HG02623 (cell line): ENCODE data around the gene ACYP2.

Experiments used
- ATAC-seq: cut with Tn5 transposase; IDR thresholded peaks from one replicate; pipeline ENCODE4 v1.9.1; 2021; ENCODE audit warnings: moderate library complexity; ENCODE audit not compliant: unreplicated experiment

The ACYP2 gene

GRCh38 chr2:54149638-54150441 lies 34.4 kb downstream of the ACYP2 start:
- no peak for ATAC-seq

DNA sequence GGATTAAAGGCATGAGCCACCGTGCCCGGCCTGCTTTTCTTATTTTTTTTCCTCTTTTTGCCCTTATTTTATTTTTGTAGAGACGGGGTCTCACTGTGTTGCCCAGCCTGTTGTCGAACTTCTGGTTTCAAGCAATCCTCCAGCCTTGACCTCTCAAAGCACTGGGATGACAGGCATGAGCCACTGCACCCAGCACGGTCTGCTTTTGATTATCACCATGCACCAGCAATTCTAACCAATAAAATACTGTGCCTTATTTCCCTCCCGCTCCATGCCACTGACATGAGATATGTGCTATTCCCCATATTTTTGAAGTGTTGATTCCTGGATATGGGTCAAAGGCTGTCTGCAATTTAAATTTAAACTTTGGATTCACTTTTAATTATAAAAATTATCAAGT lies 42.9 kb downstream of the ACYP2 start:
- no peak for ATAC-seq

DNA sequence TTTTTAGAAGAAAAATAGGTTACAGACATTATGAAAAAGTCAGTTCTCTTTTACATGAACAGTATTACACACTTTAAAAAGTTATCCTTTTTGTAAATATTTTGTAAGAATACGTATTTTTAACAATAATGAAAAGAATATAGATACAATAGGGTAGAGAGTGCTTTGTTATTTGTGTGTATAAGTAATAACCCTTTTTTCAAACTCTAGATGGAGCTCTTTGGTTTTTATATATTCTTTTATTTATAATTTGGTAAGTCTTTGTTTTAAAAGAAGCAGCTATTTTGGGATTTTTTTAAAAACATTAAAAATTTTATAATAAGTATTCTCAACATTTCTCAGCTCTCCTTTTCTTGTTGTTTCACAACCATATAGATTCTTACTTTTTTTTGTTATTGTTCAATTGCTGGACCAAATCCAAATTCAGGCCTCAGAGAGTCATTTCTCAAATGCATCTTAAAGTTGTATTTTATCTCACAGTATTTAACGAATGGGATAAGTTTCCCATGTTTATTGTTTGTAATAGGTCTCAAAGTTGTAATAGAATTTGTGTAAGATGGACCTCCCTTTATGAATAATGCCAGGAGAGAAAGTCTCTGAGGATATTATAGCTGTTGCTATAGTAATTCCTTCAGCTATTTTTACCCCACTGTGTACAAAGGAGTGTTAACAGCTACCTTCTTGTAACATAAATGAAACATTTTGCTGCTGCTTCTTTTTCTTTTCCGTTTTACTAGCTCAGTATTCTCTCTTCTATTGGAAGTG lies 46.4 kb downstream of the ACYP2 start:
- ATAC-seq, result no peak

DNA sequence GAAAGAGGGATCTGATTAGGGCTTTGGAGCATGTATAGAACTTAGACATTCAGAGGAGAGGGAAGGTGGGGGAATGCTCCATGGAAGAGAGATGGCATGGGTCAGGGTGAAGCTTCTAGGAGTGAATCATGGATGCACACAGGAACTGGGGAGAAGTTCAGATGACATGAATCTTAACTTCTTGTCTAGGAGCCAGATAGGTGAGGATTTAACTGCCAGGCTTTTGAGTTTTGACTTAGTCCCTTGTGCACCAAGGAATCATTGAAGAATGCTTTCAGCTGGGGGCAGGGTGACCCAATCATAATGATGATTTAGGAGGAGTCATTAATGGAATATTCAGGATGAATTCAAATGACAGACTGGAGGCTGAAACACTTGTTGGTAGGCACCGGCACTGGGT lies 48.7 kb downstream of the ACYP2 start:
- ATAC-seq, result no peak

DNA sequence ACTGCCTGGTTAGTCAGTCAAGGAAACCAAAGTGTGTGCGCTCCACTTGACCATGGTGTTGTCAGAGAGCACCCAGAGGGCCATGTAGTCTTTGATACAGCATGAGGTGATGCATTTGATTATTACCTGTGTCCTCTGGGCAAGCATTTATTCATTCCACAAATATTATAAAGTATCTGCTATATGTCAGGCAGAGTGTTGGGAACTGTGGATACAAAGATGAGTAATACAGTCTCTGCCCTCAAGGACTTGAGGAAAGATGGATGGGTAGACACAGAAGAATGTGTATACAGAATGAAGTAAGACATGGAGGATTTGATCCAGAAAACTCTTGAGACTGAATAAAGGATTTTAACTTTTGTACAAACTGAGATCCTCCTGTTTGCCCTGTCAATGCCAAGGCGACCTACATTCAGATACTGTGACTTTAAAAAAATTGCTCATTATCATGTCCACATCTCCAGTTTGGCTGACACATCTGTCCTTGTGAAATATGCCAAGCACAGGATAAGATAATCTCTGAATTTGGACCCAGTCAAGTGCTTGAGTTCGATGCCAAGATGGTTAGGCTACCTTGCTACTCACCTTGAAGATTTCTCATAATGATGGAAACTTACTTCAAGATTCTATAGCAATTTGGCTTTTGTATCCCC lies 50.8 kb downstream of the ACYP2 start:
- ATAC-seq, result no peak

- ATAC-seq, result no peak
Observed at GRCh38 chr2:54176577-54176976, 61.2 kb downstream of the ACYP2 start.

- no peak for ATAC-seq
Observed at GRCh38 chr2:54183281-54183680, 67.9 kb downstream of the ACYP2 start.

- ATAC-seq, result no peak
Observed at GRCh38 chr2:54183972-54184371, 68.6 kb downstream of the ACYP2 start.

- ATAC-seq, result no peak
Observed at GRCh38 chr2:54185105-54185504, 69.7 kb downstream of the ACYP2 start.

DNA sequence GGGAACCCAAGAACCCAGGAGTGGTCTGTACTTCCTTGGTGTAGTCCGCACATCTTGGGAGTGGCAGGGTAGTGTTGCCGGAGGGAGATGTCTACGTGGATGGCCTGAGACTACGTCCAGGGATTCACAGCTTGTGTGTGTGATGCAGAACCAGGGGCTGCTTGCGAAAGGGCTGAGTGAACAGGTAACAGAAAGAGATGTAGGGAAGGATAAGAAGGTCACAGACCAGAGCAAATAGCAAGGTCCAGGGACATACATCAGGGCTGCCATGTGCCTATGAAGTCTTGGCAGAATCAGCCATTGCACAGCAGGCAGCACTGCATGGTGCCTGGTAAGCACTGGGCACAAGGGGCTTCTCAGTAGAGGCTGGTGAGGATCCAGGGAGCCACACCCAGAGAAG lies 71.9 kb downstream of the ACYP2 start:
- no peak for ATAC-seq

DNA sequence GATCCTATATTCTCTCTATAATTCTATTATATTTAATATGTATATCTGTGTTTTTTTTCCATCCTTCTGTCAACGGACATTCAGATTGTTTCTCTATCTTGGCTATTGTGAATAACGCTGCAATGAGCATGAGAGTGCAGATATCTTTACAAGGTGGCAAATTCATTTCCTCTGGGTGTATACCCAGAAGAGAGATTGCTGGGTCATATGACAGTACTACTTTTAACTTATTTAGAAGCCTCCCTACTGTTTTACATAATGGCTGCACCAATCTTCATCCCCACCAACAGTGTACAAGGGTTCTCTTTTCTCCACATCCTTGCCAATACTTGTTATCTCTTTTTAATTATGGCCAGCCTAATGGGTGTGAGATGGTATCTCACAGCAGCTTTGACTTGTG lies 74.1 kb downstream of the ACYP2 start:
- ATAC-seq, result no peak

DNA sequence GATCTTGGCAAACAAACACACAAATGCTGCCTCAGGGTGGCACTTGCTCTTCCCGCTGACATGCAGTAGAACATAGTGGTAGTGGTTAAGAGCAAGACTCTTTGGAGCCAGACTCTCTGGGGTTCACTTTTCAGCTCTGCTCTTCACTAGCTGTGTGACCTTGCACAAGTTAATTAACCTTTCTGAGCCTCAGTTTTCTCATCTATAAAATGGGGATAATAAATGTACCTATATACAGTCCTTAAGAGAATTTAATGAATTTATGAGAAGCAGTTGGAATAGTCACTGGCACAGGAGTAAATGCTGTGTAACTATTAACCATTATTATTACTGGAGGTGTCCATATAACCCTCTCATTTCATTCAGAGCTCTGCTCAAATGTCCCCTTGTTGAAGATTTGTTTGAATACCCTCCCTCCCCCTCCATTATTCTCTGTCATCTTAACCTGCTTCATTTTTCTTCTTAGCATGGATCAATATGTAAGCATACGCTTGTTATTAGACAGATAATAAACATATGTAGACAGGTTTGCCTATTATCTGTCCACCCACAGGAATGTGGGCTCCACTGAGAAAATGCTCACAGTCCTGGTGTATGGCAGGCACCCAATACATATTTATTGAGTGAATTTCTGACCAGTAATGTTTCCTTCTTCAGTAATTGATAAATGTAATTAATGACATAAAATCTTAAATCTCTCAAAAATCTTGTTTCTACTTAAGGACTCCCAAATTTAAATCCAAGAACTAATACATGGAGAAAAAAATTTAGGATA lies 76.1 kb downstream of the ACYP2 start:
- ATAC-seq, result no peak

GRCh38 chr2:54194761-54195750 lies 79.6 kb downstream of the ACYP2 start:
- ATAC-seq, result peak; percentile 61

GRCh38 chr2:54196646-54197045 lies 81.2 kb downstream of the ACYP2 start:
- no peak for ATAC-seq

DNA sequence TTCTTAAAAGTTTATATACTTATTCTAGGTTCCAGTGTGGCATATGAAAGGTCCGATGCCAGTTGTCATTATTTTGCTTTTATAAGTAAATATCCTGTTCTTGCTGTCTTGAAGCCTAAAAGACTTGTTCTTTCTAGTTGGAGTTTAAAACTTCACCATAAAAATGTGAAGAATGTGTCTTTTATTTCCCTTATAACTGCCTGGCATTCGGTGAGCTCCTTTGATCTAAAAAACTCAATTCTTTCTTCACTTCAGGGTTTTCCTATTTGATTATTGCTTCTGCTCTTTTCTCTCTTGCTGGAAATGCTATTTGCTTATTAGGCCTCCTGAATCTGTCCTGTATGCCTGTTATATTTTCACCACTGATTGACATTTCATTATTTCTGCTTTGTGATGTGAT lies 89.1 kb downstream of the ACYP2 start:
- ATAC-seq, result no peak

DNA sequence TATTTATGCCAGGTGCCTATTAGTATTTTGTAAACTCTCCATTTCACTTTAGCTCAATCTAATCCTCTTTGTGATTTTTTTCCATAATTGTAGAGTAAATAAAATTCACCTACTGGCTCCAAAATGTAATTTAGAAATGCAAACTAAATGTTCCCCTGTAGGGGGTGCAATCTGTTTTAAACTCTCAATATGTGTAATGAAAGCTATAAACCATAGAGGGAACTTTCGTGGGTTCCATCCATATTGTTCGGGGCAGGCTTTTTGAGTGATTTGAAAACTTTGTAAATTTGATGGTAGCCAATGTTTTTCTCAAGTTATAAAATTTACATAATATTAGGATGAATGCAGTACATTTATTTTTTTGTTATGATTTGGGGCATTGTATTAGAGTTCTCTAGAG lies 91.2 kb downstream of the ACYP2 start:
- no peak for ATAC-seq

DNA sequence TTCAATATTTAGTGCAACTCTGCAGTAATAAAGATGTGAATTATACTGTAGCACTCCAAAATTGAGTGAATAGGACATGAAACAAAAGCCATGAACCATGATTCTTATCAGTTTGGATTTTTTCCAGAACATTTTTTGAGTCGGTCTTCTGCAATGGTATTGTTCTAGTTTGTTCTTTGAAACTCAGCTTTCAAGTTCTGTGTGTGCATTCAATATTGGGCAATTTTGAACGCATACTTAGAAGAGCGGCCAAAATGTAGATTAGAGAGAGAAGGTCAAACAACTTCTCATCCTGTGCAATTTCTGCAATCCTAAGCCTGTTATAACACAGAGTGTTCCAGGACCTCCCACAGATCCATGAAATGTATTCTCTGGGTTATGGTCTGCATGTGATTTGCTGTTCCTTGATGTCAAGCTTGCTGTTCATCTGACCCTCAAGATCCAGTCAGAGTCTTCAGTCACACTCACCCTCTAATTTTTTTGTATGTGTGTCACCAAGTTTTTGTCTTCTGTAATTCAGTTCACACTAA lies 92.3 kb downstream of the ACYP2 start:
- no peak for ATAC-seq

- no peak for ATAC-seq
Observed at GRCh38 chr2:54208364-54209240, 93.2 kb downstream of the ACYP2 start.

DNA sequence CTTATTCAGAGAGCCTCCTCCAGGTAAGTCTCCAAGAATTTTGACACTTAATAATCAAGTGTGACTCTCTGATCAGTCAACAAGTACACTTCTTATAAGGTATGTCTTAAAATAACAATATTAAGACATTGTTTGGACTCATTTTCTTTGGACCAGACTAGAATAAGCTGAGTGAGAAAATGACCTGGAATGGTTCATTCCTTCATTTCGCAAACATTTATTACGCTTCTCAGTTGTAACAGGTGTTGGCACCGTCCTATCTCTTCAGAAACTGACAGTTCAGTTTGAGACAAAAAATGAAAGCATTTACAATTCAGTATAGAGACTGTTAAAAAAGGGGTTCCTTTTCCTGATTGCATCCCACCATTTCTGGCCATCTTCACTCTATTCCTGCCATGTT lies 94.0 kb downstream of the ACYP2 start:
- no peak for ATAC-seq
